ENCODE measurements around the gene AIFM1. TPM values are rescaled to one million over a fixed set of nuclear protein-coding genes. Genes with fewer than 3 reads are reported as not detected.
A peak's percentile ranks its signal among the peaks of the same experiment; 100 is the strongest.

The AIFM1 gene
- 10 to 100 TPM; 16.3 to 22.4 TPM for polyA plus RNA-seq

GRCh38 chrX:130165703-130166502 is at the start of gene AIFM1:
TSS of gene AIFM1 (minus strand) at chrX:130165841. CDS start at chrX:130165656, 185 bp downstream.
- Histone ChIP-seq H3K27me3 (ENCODE audit: control insufficient read depth in 1 of 2, insufficient read depth in 2 of 2, low read length in 2 of 2) (no peaks in the 10 kb centered on the region), H3K27ac (ENCODE audit: low read depth in 2 of 2, low read length in 1 of 2) (peak within 1 kb of the TSS; percentile 86 to 94), H3K9me3 (ENCODE audit: control insufficient read depth in 2 of 2, insufficient read depth in 1 of 2, low read depth in 1 of 2, low read length in 1 of 2) (no peaks in the 10 kb centered on the region), H3K4me1 (ENCODE audit: control insufficient read depth in 2 of 2, insufficient read depth in 2 of 2, low read length in 1 of 2) (peaks cover 0 to 2% of the 10 kb centered on the region in 2 donors), H3K36me3 (ENCODE audit: control insufficient read depth in 2 of 2, insufficient read depth in 2 of 2, low read length in 1 of 2) (no peaks in the 10 kb centered on the region), H3K4me3 (ENCODE audit: low read depth in 1 of 2, low read length in 2 of 2) (peak within 1 kb of the TSS; percentile 53 to 79)
- 1 to 34% methylated on average over 46 to 50 of the region's 50 CpGs for WGBS, 2 donors

- 90 to 92% methylated on average over 2 of the region's 2 CpGs for WGBS, 2 donors
- no peaks in the 10 kb centered on the region for H3K36me3 ChIP-seq (ENCODE audit: control insufficient read depth in 2 of 2, insufficient read depth in 2 of 2, low read length in 1 of 2)
Measured at GRCh38 chrX:130213376-130213775, 47.7 kb upstream of the AIFM1 start.

DNA sequence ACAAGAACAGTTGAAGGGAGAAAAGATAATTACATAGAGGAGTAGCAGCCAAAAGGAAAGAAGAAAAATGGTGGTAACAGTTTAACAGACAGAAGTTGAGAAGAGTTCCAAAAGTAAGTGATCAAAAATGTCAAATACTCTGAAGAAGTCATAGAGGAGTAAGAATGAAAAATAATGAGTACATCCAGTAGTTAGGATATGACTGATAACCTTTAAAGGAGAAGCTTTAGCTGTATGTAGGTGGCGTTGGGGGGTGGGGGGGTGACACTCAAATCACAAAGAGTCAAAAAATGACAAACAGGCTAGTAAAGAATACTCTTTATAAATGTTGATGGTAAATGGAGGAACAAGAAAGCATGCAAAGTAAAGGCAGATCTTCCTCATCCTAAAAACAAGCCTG is 46.7 kb upstream of the AIFM1 start:
- Histone ChIP-seq H3K9me3 (ENCODE audit: control insufficient read depth in 2 of 2, insufficient read depth in 1 of 2, low read depth in 1 of 2, low read length in 1 of 2) (no peaks in the 10 kb centered on the region), H3K4me1 (ENCODE audit: control insufficient read depth in 2 of 2, insufficient read depth in 2 of 2, low read length in 1 of 2) (no peaks in the 10 kb centered on the region), H3K4me3 (ENCODE audit: low read depth in 1 of 2, low read length in 2 of 2) (no peak overlapping the region), H3K27me3 (ENCODE audit: control insufficient read depth in 1 of 2, insufficient read depth in 2 of 2, low read length in 2 of 2) (no peaks in the 10 kb centered on the region), H3K36me3 (ENCODE audit: control insufficient read depth in 2 of 2, insufficient read depth in 2 of 2, low read length in 1 of 2) (no peaks in the 10 kb centered on the region), H3K27ac (ENCODE audit: low read depth in 2 of 2, low read length in 1 of 2) (no peak overlapping the region)
- 41 to 91% methylated on average over 1 of the region's 1 CpG for WGBS, 2 donors

More at GRCh38 chrX:130213376-130213775, 47.7 kb upstream of the AIFM1 start:
- Histone ChIP-seq H3K27ac (ENCODE audit: low read depth in 2 of 2, low read length in 1 of 2) (no peak overlapping the region), H3K4me3 (ENCODE audit: low read depth in 1 of 2, low read length in 2 of 2) (no peak overlapping the region), H3K27me3 (ENCODE audit: control insufficient read depth in 1 of 2, insufficient read depth in 2 of 2, low read length in 2 of 2) (no peaks in the 10 kb centered on the region), H3K4me1 (ENCODE audit: control insufficient read depth in 2 of 2, insufficient read depth in 2 of 2, low read length in 1 of 2) (no peaks in the 10 kb centered on the region), H3K9me3 (ENCODE audit: control insufficient read depth in 2 of 2, insufficient read depth in 1 of 2, low read depth in 1 of 2, low read length in 1 of 2) (no peaks in the 10 kb centered on the region)

GRCh38 chrX:130211415-130212186 is 46.0 kb upstream of the AIFM1 start:
- no peaks in the 10 kb centered on the region for H3K4me1 ChIP-seq (ENCODE audit: control insufficient read depth in 2 of 2, insufficient read depth in 2 of 2, low read length in 1 of 2)
- WGBS, 2 donors: 66 to 91% methylated on average over 4 of the region's 4 CpGs
- H3K27ac ChIP-seq (ENCODE audit: low read depth in 2 of 2, low read length in 1 of 2): no peak overlapping the region
- H3K27me3 ChIP-seq (ENCODE audit: control insufficient read depth in 1 of 2, insufficient read depth in 2 of 2, low read length in 2 of 2): no peaks in the 10 kb centered on the region
- no peaks in the 10 kb centered on the region for H3K36me3 ChIP-seq (ENCODE audit: control insufficient read depth in 2 of 2, insufficient read depth in 2 of 2, low read length in 1 of 2)
- no peak overlapping the region for H3K4me3 ChIP-seq (ENCODE audit: low read depth in 1 of 2, low read length in 2 of 2)
- no peaks in the 10 kb centered on the region for H3K9me3 ChIP-seq (ENCODE audit: control insufficient read depth in 2 of 2, insufficient read depth in 1 of 2, low read depth in 1 of 2, low read length in 1 of 2)

- Histone ChIP-seq H3K4me1 (ENCODE audit: control insufficient read depth in 2 of 2, insufficient read depth in 2 of 2, low read length in 1 of 2) (no peaks in the 10 kb centered on the region), H3K4me3 (ENCODE audit: low read depth in 1 of 2, low read length in 2 of 2) (no peak overlapping the region), H3K9me3 (ENCODE audit: control insufficient read depth in 2 of 2, insufficient read depth in 1 of 2, low read depth in 1 of 2, low read length in 1 of 2) (no peaks in the 10 kb centered on the region), H3K27ac (ENCODE audit: low read depth in 2 of 2, low read length in 1 of 2) (no peak overlapping the region), H3K27me3 (ENCODE audit: control insufficient read depth in 1 of 2, insufficient read depth in 2 of 2, low read length in 2 of 2) (no peaks in the 10 kb centered on the region), H3K36me3 (ENCODE audit: control insufficient read depth in 2 of 2, insufficient read depth in 2 of 2, low read length in 1 of 2) (no peaks in the 10 kb centered on the region)
- WGBS, 2 donors: 79 to 91% methylated on average over 1 of the region's 1 CpG
Measured at GRCh38 chrX:130204647-130205046, 39.0 kb upstream of the AIFM1 start.

DNA sequence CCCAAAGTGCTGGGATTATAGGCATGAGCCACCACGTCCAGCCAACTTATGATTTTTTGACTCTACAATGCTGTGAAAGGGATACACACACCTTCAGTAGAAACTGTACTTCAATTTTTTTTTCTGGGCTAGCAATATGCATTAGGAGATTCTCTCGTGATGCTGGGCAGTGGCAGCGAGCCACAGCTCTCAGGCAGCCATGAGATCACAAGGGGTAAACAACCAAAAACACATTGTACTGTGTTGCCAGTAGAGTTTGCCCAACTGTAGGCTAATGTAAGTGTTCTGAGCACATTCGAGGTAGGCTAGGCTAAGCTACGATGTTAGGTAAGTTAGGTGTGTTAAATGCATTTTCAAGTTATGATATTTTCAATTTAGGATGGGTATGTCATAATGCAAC is 31.8 kb upstream of the AIFM1 start:
- H3K4me3 ChIP-seq (ENCODE audit: low read depth in 1 of 2, low read length in 2 of 2): no peak overlapping the region
- no peak overlapping the region for H3K27ac ChIP-seq (ENCODE audit: low read depth in 2 of 2, low read length in 1 of 2)
- no peaks in the 10 kb centered on the region for H3K36me3 ChIP-seq (ENCODE audit: control insufficient read depth in 2 of 2, insufficient read depth in 2 of 2, low read length in 1 of 2)
- H3K4me1 ChIP-seq (ENCODE audit: control insufficient read depth in 2 of 2, insufficient read depth in 2 of 2, low read length in 1 of 2): peaks cover 0 to under 1% of the 10 kb centered on the region in 2 donors
- no peaks in the 10 kb centered on the region for H3K27me3 ChIP-seq (ENCODE audit: control insufficient read depth in 1 of 2, insufficient read depth in 2 of 2, low read length in 2 of 2)
- 63 to 67% methylated on average over 5 of the region's 5 CpGs for WGBS, 2 donors
- no peaks in the 10 kb centered on the region for H3K9me3 ChIP-seq (ENCODE audit: control insufficient read depth in 2 of 2, insufficient read depth in 1 of 2, low read depth in 1 of 2, low read length in 1 of 2)

DNA sequence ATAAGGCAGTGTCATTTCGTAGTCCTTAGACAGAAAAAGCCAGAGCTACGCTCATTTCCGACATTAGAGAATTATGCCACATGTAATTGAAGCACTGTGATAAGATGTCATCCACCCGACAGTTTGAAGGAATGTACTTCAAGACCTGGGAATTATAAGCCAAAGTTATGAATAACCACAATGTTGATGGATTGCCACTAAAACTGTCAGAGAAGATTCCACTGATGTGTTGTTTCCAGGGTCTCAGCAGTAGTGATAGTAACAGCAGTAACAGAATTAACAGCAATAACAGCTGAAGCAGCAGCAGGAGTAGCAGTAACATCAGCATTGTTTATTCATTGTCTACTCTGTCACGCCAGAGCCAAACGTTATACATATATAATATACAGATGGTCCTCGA is 30.8 kb upstream of the AIFM1 start:
- Histone ChIP-seq H3K9me3 (ENCODE audit: control insufficient read depth in 2 of 2, insufficient read depth in 1 of 2, low read depth in 1 of 2, low read length in 1 of 2) (no peaks in the 10 kb centered on the region), H3K4me1 (ENCODE audit: control insufficient read depth in 2 of 2, insufficient read depth in 2 of 2, low read length in 1 of 2) (peaks cover 0 to 2% of the 10 kb centered on the region in 2 donors), H3K27me3 (ENCODE audit: control insufficient read depth in 1 of 2, insufficient read depth in 2 of 2, low read length in 2 of 2) (no peaks in the 10 kb centered on the region), H3K36me3 (ENCODE audit: control insufficient read depth in 2 of 2, insufficient read depth in 2 of 2, low read length in 1 of 2) (no peaks in the 10 kb centered on the region), H3K4me3 (ENCODE audit: low read depth in 1 of 2, low read length in 2 of 2) (no peak overlapping the region), H3K27ac (ENCODE audit: low read depth in 2 of 2, low read length in 1 of 2) (no peak overlapping the region)
- WGBS, 2 donors: 66 to 75% methylated on average over 7 of the region's 7 CpGs

GRCh38 chrX:130190801-130191200 is 25.2 kb upstream of the AIFM1 start:
- Histone ChIP-seq H3K4me1 (ENCODE audit: control insufficient read depth in 2 of 2, insufficient read depth in 2 of 2, low read length in 1 of 2) (peaks cover 0 to 2% of the 10 kb centered on the region in 2 donors), H3K27ac (ENCODE audit: low read depth in 2 of 2, low read length in 1 of 2) (no peak overlapping the region), H3K4me3 (ENCODE audit: low read depth in 1 of 2, low read length in 2 of 2) (no peak overlapping the region), H3K36me3 (ENCODE audit: control insufficient read depth in 2 of 2, insufficient read depth in 2 of 2, low read length in 1 of 2) (no peaks in the 10 kb centered on the region), H3K9me3 (ENCODE audit: control insufficient read depth in 2 of 2, insufficient read depth in 1 of 2, low read depth in 1 of 2, low read length in 1 of 2) (no peaks in the 10 kb centered on the region), H3K27me3 (ENCODE audit: control insufficient read depth in 1 of 2, insufficient read depth in 2 of 2, low read length in 2 of 2) (no peaks in the 10 kb centered on the region)
- 87 to 89% methylated on average over 4 of the region's 4 CpGs for WGBS, 2 donors

GRCh38 chrX:130186651-130187050 is 21.0 kb upstream of the AIFM1 start:
- 49 to 61% methylated on average over 4 of the region's 4 CpGs for WGBS, 2 donors
- Histone ChIP-seq H3K4me3 (ENCODE audit: low read depth in 1 of 2, low read length in 2 of 2) (no peak overlapping the region), H3K9me3 (ENCODE audit: control insufficient read depth in 2 of 2, insufficient read depth in 1 of 2, low read depth in 1 of 2, low read length in 1 of 2) (no peaks in the 10 kb centered on the region), H3K4me1 (ENCODE audit: control insufficient read depth in 2 of 2, insufficient read depth in 2 of 2, low read length in 1 of 2) (no peaks in the 10 kb centered on the region), H3K27me3 (ENCODE audit: control insufficient read depth in 1 of 2, insufficient read depth in 2 of 2, low read length in 2 of 2) (no peaks in the 10 kb centered on the region), H3K36me3 (ENCODE audit: control insufficient read depth in 2 of 2, insufficient read depth in 2 of 2, low read length in 1 of 2) (no peaks in the 10 kb centered on the region), H3K27ac (ENCODE audit: low read depth in 2 of 2, low read length in 1 of 2) (no peak overlapping the region)
